H9 (cell line): ENCODE measurements around the gene MPL. TPM values are rescaled to one million over a fixed set of nuclear protein-coding genes. Genes with fewer than 3 reads are reported as not detected.
"Not testable (repeated sequence)": the region's sequence is repeated elsewhere in the genome, so short reads cannot be mapped to it uniquely, and the experiment has no call there.

ENCODE experiments used
- DNase-seq: peaks from one replicate; pipeline ENCODE4 v3.0.0-alpha.2; 2017
- H2AFZ ChIP-seq: one replicate; pipeline ENCODE4 v1.6.1; 2013; ENCODE audit warnings: mild to moderate bottlenecking, low read length, control low read depth, moderate library complexity
- H2AK5ac ChIP-seq: 2 replicates; pipeline ENCODE4 v1.6.1; 2013; ENCODE audit warnings: low read length, control low read depth, mixed read lengths; ENCODE audit not compliant: insufficient read length
- H2BK120ac ChIP-seq: one replicate; pipeline ENCODE4 v1.6.1; 2013; ENCODE audit warnings: low read depth, mild to moderate bottlenecking, low read length, control low read depth, inconsistent platforms; ENCODE audit not compliant: poor library complexity, severe bottlenecking
- H2BK12ac ChIP-seq: 2 replicates; pipeline ENCODE4 v1.6.1; 2013; ENCODE audit warnings: low read length, control low read depth, mixed read lengths, low read depth; ENCODE audit not compliant: insufficient read length
- H2BK15ac ChIP-seq: 2 replicates; pipeline ENCODE4 v1.6.1; 2013; ENCODE audit warnings: low read depth, low read length, control low read depth
- H2BK20ac ChIP-seq: one replicate; pipeline ENCODE4 v1.6.1; 2013; ENCODE audit warnings: low read depth, mild to moderate bottlenecking, low read length, control low read depth, inconsistent platforms; ENCODE audit not compliant: poor library complexity, severe bottlenecking
- H2BK5ac ChIP-seq: 2 replicates; pipeline ENCODE4 v1.6.1; 2013; ENCODE audit warnings: low read length, control low read depth, mixed read lengths; ENCODE audit not compliant: insufficient read length
- H3K14ac ChIP-seq: 2 replicates; pipeline ENCODE4 v1.6.1; 2013; ENCODE audit warnings: low read length, control low read depth; ENCODE audit not compliant: insufficient read depth
- H3K18ac ChIP-seq: 2 replicates; pipeline ENCODE4 v1.6.1; 2013; ENCODE audit warnings: low read depth, mild to moderate bottlenecking, mixed read lengths, low read length, control low read depth; ENCODE audit not compliant: insufficient read length
- H3K23ac ChIP-seq: 2 replicates; pipeline ENCODE4 v1.6.1; 2013; ENCODE audit warnings: low read length, control low read depth, mixed read lengths, low read depth; ENCODE audit not compliant: insufficient read length
- H3K23me2 ChIP-seq: 2 replicates; pipeline ENCODE4 v1.6.1; 2013; ENCODE audit warnings: low read depth, mild to moderate bottlenecking, mixed read lengths, low read length, control low read depth; ENCODE audit not compliant: insufficient read length, poor library complexity, severe bottlenecking
- H3K27ac ChIP-seq: 2 replicates; pipeline ENCODE4 v1.5.1; 2013; ENCODE audit warnings: low read length, control low read depth, mixed read lengths, low read depth; ENCODE audit not compliant: insufficient read length
- H3K27me3 ChIP-seq: 2 replicates; pipeline ENCODE4 v1.6.1; 2013; ENCODE audit warnings: low read length, control low read depth, inconsistent platforms; ENCODE audit not compliant: insufficient read depth
- H3K4ac ChIP-seq: 2 replicates; pipeline ENCODE4 v1.6.1; 2013; ENCODE audit warnings: low read depth, mild to moderate bottlenecking, control low read depth, inconsistent platforms, low read length, moderate library complexity
- H3K4me1 ChIP-seq: 2 replicates; pipeline ENCODE4 v1.6.1; 2013; ENCODE audit warnings: low read length, control low read depth, inconsistent platforms; ENCODE audit not compliant: insufficient read depth
- H3K4me2 ChIP-seq: 2 replicates; pipeline ENCODE4 v1.6.1; 2013; ENCODE audit warnings: low read length, control low read depth, mixed read lengths; ENCODE audit not compliant: insufficient read length, insufficient read depth
- H3K56ac ChIP-seq: 2 replicates; pipeline ENCODE4 v1.6.1; 2013; ENCODE audit warnings: low read depth, mild to moderate bottlenecking, mixed read lengths, low read length, control low read depth; ENCODE audit not compliant: insufficient read length
- H3K79me1 ChIP-seq: 2 replicates; pipeline ENCODE4 v1.6.1; 2013; ENCODE audit warnings: low read depth, mild to moderate bottlenecking, moderate library complexity, low read length, control low read depth, inconsistent platforms; ENCODE audit not compliant: insufficient read depth, poor library complexity, severe bottlenecking
- H3K79me2 ChIP-seq: 2 replicates; pipeline ENCODE4 v1.6.1; 2013; ENCODE audit warnings: low read length, control low read depth, inconsistent platforms; ENCODE audit not compliant: insufficient read depth
- H3K9ac ChIP-seq: 2 replicates; pipeline ENCODE4 v1.6.1; 2013; ENCODE audit warnings: low read length, control low read depth, mixed read lengths; ENCODE audit not compliant: insufficient read length; ENCODE audit errors: extremely low read depth
- H3K9me3 ChIP-seq: one replicate; pipeline ENCODE4 v1.6.1; 2013; ENCODE audit warnings: low read depth, low read length, inconsistent platforms; ENCODE audit not compliant: control insufficient read depth
- H3T11ph ChIP-seq: one replicate; pipeline ENCODE4 v1.6.1; 2013; ENCODE audit warnings: mild to moderate bottlenecking, low read length, control low read depth, inconsistent platforms
- H4K20me1 ChIP-seq: one replicate; pipeline ENCODE4 v1.6.1; 2013; ENCODE audit not compliant: control insufficient read depth, insufficient read length, insufficient read depth
- H4K5ac ChIP-seq: 2 replicates; pipeline ENCODE4 v1.6.1; 2013; ENCODE audit warnings: low read depth, mild to moderate bottlenecking, mixed read lengths, low read length, control low read depth; ENCODE audit not compliant: insufficient read length
- H4K8ac ChIP-seq: replicated peaks from 2 replicates; pipeline ENCODE4 v1.6.1; 2013; ENCODE audit warnings: low read length, control low read depth, mixed read lengths, low read depth; ENCODE audit not compliant: insufficient read length
- H4K91ac ChIP-seq: 2 replicates; pipeline ENCODE4 v1.6.1; 2013; ENCODE audit warnings: low read depth, mild to moderate bottlenecking, moderate library complexity, mixed read lengths, low read length, control low read depth; ENCODE audit not compliant: insufficient read length
- H3K27ac Mint-ChIP-seq, 3 experiments: 2 replicates in 2 of 3; 3 replicates in 1 of 3; pipeline ENCODE4 v1.8.0; 2020 to 2021; ENCODE audit warnings: mixed read lengths in 3 of 3, mild to moderate bottlenecking in 1 of 3, moderate library complexity in 1 of 3
- H3K27me3 Mint-ChIP-seq: 2 replicates; pipeline ENCODE4 v1.8.0; 2021; ENCODE audit warnings: low read depth, mild to moderate bottlenecking, moderate library complexity, mixed read lengths
- H3K36me3 Mint-ChIP-seq, 3 experiments: 2 replicates in 2 of 3; 3 replicates in 1 of 3; pipeline ENCODE4 v1.8.0; 2020 to 2021; ENCODE audit warnings: low read depth in 3 of 3, mixed read lengths in 3 of 3; ENCODE audit not compliant: insufficient read depth in 1 of 3
- H3K4me1 Mint-ChIP-seq, 2 experiments: 2 replicates each; pipeline ENCODE4 v1.8.0; 2020; ENCODE audit warnings: mixed read lengths in 2 of 2
- H3K4me3 Mint-ChIP-seq, 2 experiments: 2 replicates in 1 of 2; 3 replicates in 1 of 2; pipeline ENCODE4 v1.8.0; 2020 to 2021; ENCODE audit warnings: mild to moderate bottlenecking in 2 of 2, mixed read lengths in 2 of 2, moderate library complexity in 1 of 2
- H3K9me3 Mint-ChIP-seq, 2 experiments: 2 replicates in 1 of 2; 3 replicates in 1 of 2; pipeline ENCODE4 v1.8.0; 2020; ENCODE audit warnings: mild to moderate bottlenecking in 2 of 2, mixed read lengths in 2 of 2, moderate library complexity in 1 of 2
- CTCF ChIP-seq: fragments of 200-600 bp; sonication (generic); conservative IDR thresholded peaks from 3 replicates; pipeline ENCODE4 v1.8.0; 2021; ENCODE audit warnings: antibody characterized with exemption, mild to moderate bottlenecking
- WGBS: extraction: QIAGEN DNeasy Blood & Tissue Kit; methylation state at CpG from one replicate; pipeline ENCODE4 v1.1.7; 2013; ENCODE audit warnings: missing lambda C conversion rate, low lambda C conversion rate, mixed read lengths; ENCODE audit not compliant: insufficient read length; ENCODE audit errors: extremely low coverage; 5-methylcytosine and 5-hydroxymethylcytosine counted together
- total RNA-seq: library from RNA; stranded (reverse); gene quantifications from 2 replicates; pipeline ENCODE4 v1.2.1, GENCODE V29; 2021

MPL gene
- total RNA-seq, 1 experiment from 2014 or later, result not detected

DNA sequence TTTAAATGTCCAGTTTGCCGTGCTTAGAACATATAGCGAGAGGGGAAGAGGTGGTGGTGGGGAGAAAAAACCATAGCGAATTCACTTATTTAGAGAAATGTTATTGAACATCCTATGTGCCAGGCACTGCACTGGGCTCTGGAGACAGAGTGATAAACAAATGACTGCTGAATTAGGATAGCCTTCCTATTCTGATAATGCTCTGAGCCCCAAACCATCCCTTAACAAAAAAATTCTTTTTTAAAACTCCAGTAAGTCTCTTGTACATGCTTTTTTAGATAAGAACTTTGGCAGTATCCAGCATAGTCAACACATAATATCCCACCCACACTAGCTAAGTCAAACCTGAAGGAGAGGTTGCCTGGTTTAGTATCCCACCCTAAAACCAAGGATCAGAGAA lies 60.6 kb downstream of the MPL start:
- Mint-ChIP-seq H3K4me1 (no peaks in the 10 kb centered on the region), H3K27me3 (no peaks in the 10 kb centered on the region)
- no peaks in the 10 kb centered on the region for H3K4me1 ChIP-seq

GRCh38 chr1:43400441-43400840 lies 62.8 kb downstream of the MPL start:
- H3K4me3 Mint-ChIP-seq, H3K9me3 ChIP-seq, H3K4me2 ChIP-seq, H3K4me1 Mint-ChIP-seq, H4K8ac ChIP-seq, H4K20me1 ChIP-seq, H3K18ac ChIP-seq, H3K4ac ChIP-seq, H3K79me1 ChIP-seq, H3K9ac ChIP-seq, H3K56ac ChIP-seq, H3K23ac ChIP-seq, H3K27ac ChIP-seq, H2AK5ac ChIP-seq, H2BK120ac ChIP-seq, H3T11ph ChIP-seq, H4K5ac ChIP-seq, H3K27me3 ChIP-seq, H2BK15ac ChIP-seq, H2BK20ac ChIP-seq, H3K23me2 ChIP-seq, H3K27me3 Mint-ChIP-seq, H3K4me1 ChIP-seq, H2AFZ ChIP-seq, DNase-seq, H2BK5ac ChIP-seq, H4K91ac ChIP-seq, H3K79me2 ChIP-seq, H3K27ac Mint-ChIP-seq, H3K9me3 Mint-ChIP-seq, H2BK12ac ChIP-seq, H3K14ac ChIP-seq: not testable (repeated sequence)
- WGBS, result no CpG with 5 or more reads among the region's 9 CpGs
- H3K36me3 Mint-ChIP-seq, result peaks cover 2 to 26% (median 16%) of the 10 kb centered on the region in 3 experiments; a peak in 6 of 7 replicates

More for the DNA sequence above, 60.6 kb downstream of the MPL start:
- Histone ChIP-seq H2BK15ac (no peak overlapping the region), H3T11ph (no peak overlapping the region), H2BK12ac (no peak overlapping the region), H3K9ac (no peak overlapping the region), H4K8ac (no peak overlapping the region), H3K56ac (no peak overlapping the region), H4K5ac (no peak overlapping the region), H3K79me2 (no peaks in the 10 kb centered on the region; the same call in 1 of the 2 replicates), H3K9me3 (no peaks in the 10 kb centered on the region), H3K4me2 (no peak overlapping the region), H3K23me2 (no peaks in the 10 kb centered on the region), H2AFZ (no peak overlapping the region), H3K27me3 (no peaks in the 10 kb centered on the region), H3K18ac (no peak overlapping the region), H4K91ac (no peak overlapping the region), H3K4ac (no peak overlapping the region), H3K27ac (no peak overlapping the region), H2BK5ac (no peak overlapping the region), H3K14ac (no peak overlapping the region), H3K23ac (no peak overlapping the region), H2AK5ac (no peak overlapping the region), H3K79me1 (no peaks in the 10 kb centered on the region), H4K20me1 (no peaks in the 10 kb centered on the region), H2BK120ac (no peak overlapping the region), H2BK20ac (no peak overlapping the region)
- DNase-seq, result no peak
- H3K4me3 Mint-ChIP-seq, result no peak overlapping the region
- H3K27ac Mint-ChIP-seq, result no peak overlapping the region; a peak in 1 of 7 replicates
- no peaks in the 10 kb centered on the region for H3K9me3 Mint-ChIP-seq
- no peak for TF ChIP-seq CTCF
- WGBS, result no CpG with 5 or more reads among the region's 3 CpGs
- H3K36me3 Mint-ChIP-seq, result peaks cover 0 to 10% (median 2%) of the 10 kb centered on the region in 3 experiments; a peak in 4 of 7 replicates
